Measurements from ENCODE around the gene LAMTOR3. TPM values are rescaled to one million over a fixed set of nuclear protein-coding genes. Genes with fewer than 3 reads are reported as not detected.

LAMTOR3 gene
- polyA plus RNA-seq, 1 donor (not counting 4 experiments of a cell fraction or from before 2014, with no cell fraction given), result 92.2 TPM

- H3K9me1 ChIP-seq (ENCODE audit: control insufficient read depth, extremely low read depth, insufficient read depth, low read length), result no peaks in the 10 kb centered on the region
- H3K27ac ChIP-seq (ENCODE audit: control insufficient read depth, insufficient read depth, low read length), result no peak overlapping the region
- H3K27me3 ChIP-seq (ENCODE audit: control insufficient read depth, extremely low read depth, insufficient read depth, low read length), result no peaks in the 10 kb centered on the region
- H3K9ac ChIP-seq (ENCODE audit: control insufficient read depth, extremely low read depth, insufficient read depth, low read length), result no peak overlapping the region
- H3K4me3 ChIP-seq (ENCODE audit: control insufficient read depth in 2 of 3, extremely low read depth in 1 of 3, insufficient read depth in 2 of 3, low read depth in 1 of 3, low read length in 3 of 3), result no peak overlapping the region
- no peak for TF ChIP-seq CTCF (optimal IDR thresholded peaks at IDR 0.05 in 1 of 3, IDR thresholded peaks at IDR 0.05 in 1 of 3, conservative IDR thresholded peaks at IDR 0.05 in 1 of 3; ENCODE audit: extremely low read depth in 1 of 3, insufficient read depth in 2 of 3, low read length in 3 of 3)
- TF ChIP-seq EZH2 (IDR thresholded peaks at IDR 0.05; ENCODE audit: low read length), result no peak
- H3K9me3 ChIP-seq (ENCODE audit: control insufficient read depth, low read depth, low read length), result no peaks in the 10 kb centered on the region
- H4K20me1 ChIP-seq (ENCODE audit: control insufficient read depth, extremely low read depth, insufficient read depth, low read length), result no peaks in the 10 kb centered on the region
- peaks cover 11% of the 10 kb centered on the region for H3K4me1 ChIP-seq (ENCODE audit: control insufficient read depth, extremely low read depth, insufficient read depth, low read length)
- dilution Hi-C loops (cut with MboI; ENCODE audit: extremely low pct_ligation_motif_present, low sequenced_read_pairs), result no loop called here
- no peak for FAIRE-seq
- no peak overlapping the region for H3K4me2 ChIP-seq (ENCODE audit: control insufficient read depth, extremely low read depth, insufficient read depth, low read depth, low read length)
- DNase-seq (ENCODE audit: low read depth, low spot score), result no peak
- peaks cover 24 to 25% of the 10 kb centered on the region in 2 experiments for H3K36me3 ChIP-seq (ENCODE audit: control insufficient read depth in 2 of 2, extremely low read depth in 1 of 2, insufficient read depth in 2 of 2, low read length in 2 of 2)
- H3K79me2 ChIP-seq (ENCODE audit: control insufficient read depth, insufficient read depth, low read length), result no peaks in the 10 kb centered on the region
- H2AFZ ChIP-seq (ENCODE audit: control insufficient read depth, low read length), result no peak overlapping the region
These were observed 38.5 kb downstream of the LAMTOR3 start for GRCh38 chr4:99855678-99856077.

GRCh38 chr4:99853999-99854398 is 40.2 kb downstream of the LAMTOR3 start:
- TF ChIP-seq EZH2 (IDR thresholded peaks at IDR 0.05; ENCODE audit: low read length) (no peak), CTCF (optimal IDR thresholded peaks at IDR 0.05 in 1 of 3, IDR thresholded peaks at IDR 0.05 in 1 of 3, conservative IDR thresholded peaks at IDR 0.05 in 1 of 3; ENCODE audit: extremely low read depth in 1 of 3, insufficient read depth in 2 of 3, low read length in 3 of 3) (no peak)
- DNase-seq (ENCODE audit: low read depth, low spot score), result no peak
- no peaks in the 10 kb centered on the region for H3K9me3 ChIP-seq (ENCODE audit: control insufficient read depth, low read depth, low read length)
- no peak for FAIRE-seq
- no peaks in the 10 kb centered on the region for H4K20me1 ChIP-seq (ENCODE audit: control insufficient read depth, extremely low read depth, insufficient read depth, low read length)
- H3K27me3 ChIP-seq (ENCODE audit: control insufficient read depth, extremely low read depth, insufficient read depth, low read length), result no peaks in the 10 kb centered on the region
- H3K4me3 ChIP-seq (ENCODE audit: control insufficient read depth in 2 of 3, extremely low read depth in 1 of 3, insufficient read depth in 2 of 3, low read depth in 1 of 3, low read length in 3 of 3), result no peak overlapping the region
- H3K27ac ChIP-seq (ENCODE audit: control insufficient read depth, insufficient read depth, low read length), result no peak overlapping the region
- H3K36me3 ChIP-seq (ENCODE audit: control insufficient read depth in 2 of 2, extremely low read depth in 1 of 2, insufficient read depth in 2 of 2, low read length in 2 of 2), result peaks cover 22 to 23% of the 10 kb centered on the region in 2 experiments
- H2AFZ ChIP-seq (ENCODE audit: control insufficient read depth, low read length), result no peak overlapping the region
- dilution Hi-C loops (cut with MboI; ENCODE audit: extremely low pct_ligation_motif_present, low sequenced_read_pairs), result no loop called here
- no peaks in the 10 kb centered on the region for H3K79me2 ChIP-seq (ENCODE audit: control insufficient read depth, insufficient read depth, low read length)
- H3K4me1 ChIP-seq (ENCODE audit: control insufficient read depth, extremely low read depth, insufficient read depth, low read length), result peaks cover 11% of the 10 kb centered on the region
- no peak overlapping the region for H3K4me2 ChIP-seq (ENCODE audit: control insufficient read depth, extremely low read depth, insufficient read depth, low read depth, low read length)
- no peak overlapping the region for H3K9ac ChIP-seq (ENCODE audit: control insufficient read depth, extremely low read depth, insufficient read depth, low read length)
- H3K9me1 ChIP-seq (ENCODE audit: control insufficient read depth, extremely low read depth, insufficient read depth, low read length), result no peaks in the 10 kb centered on the region

Measured in keratinocyte (primary cell).